ENCODE results near the gene MFAP4. TPM values are rescaled to one million over a fixed set of nuclear protein-coding genes. Genes with fewer than 3 reads are reported as not detected.

The MFAP4 gene
- total RNA-seq, 1 experiment from 2014 or later, result 1.5 TPM

- H3K79me1 ChIP-seq (ENCODE audit: insufficient read depth, low read depth, low read length, poor library complexity, severe bottlenecking), result no peaks in the 10 kb centered on the region
- WGBS (ENCODE audit: extremely low coverage, insufficient read length, low lambda C conversion rate), result no CpG with 5 or more reads among the region's 7 CpGs
Measured at GRCh38 chr17:19345067-19345460, 41.9 kb downstream of the MFAP4 start.

More at GRCh38 chr17:19345067-19345460, 41.9 kb downstream of the MFAP4 start:
- Histone ChIP-seq H3K9ac (ENCODE audit: extremely low read depth, insufficient read length, low read length) (no peak overlapping the region), H3K27me3 (ENCODE audit: insufficient read depth, low read length) (no peaks in the 10 kb centered on the region), H3K4me2 (ENCODE audit: insufficient read depth, insufficient read length, low read length) (no peak overlapping the region), H4K8ac (replicated peaks; ENCODE audit: insufficient read length, low read depth, low read length) (no peak overlapping the region), H3K23ac (ENCODE audit: insufficient read length, low read depth, low read length) (no peak overlapping the region), H3K14ac (ENCODE audit: insufficient read depth, low read length) (no peak overlapping the region), H4K20me1 (ENCODE audit: control insufficient read depth, insufficient read depth, insufficient read length) (no peaks in the 10 kb centered on the region), H3K4me1 (ENCODE audit: insufficient read depth, low read length) (no peaks in the 10 kb centered on the region), H2BK15ac (ENCODE audit: low read depth, low read length) (no peak overlapping the region), H3K27ac (ENCODE audit: insufficient read length, low read depth, low read length) (no peak overlapping the region), H2BK12ac (ENCODE audit: insufficient read length, low read depth, low read length) (no peak overlapping the region), H3K9me3 (ENCODE audit: control insufficient read depth, low read depth, low read length) (no peaks in the 10 kb centered on the region), H3K4ac (ENCODE audit: low read depth, low read length) (no peak overlapping the region), H3K18ac (ENCODE audit: insufficient read length, low read depth, low read length) (no peak overlapping the region), H3K23me2 (ENCODE audit: insufficient read length, low read depth, low read length, poor library complexity, severe bottlenecking) (no peaks in the 10 kb centered on the region), H4K5ac (ENCODE audit: insufficient read length, low read depth, low read length) (no peak overlapping the region), H2BK5ac (ENCODE audit: insufficient read length, low read length) (no peak overlapping the region), H3T11ph (ENCODE audit: low read length) (no peak overlapping the region), H2AFZ (ENCODE audit: low read length) (no peak overlapping the region), H2BK120ac (ENCODE audit: low read depth, low read length, poor library complexity, severe bottlenecking) (no peak overlapping the region), H2BK20ac (ENCODE audit: low read depth, low read length, poor library complexity, severe bottlenecking) (no peak overlapping the region), H3K79me2 (ENCODE audit: insufficient read depth, low read length) (no peaks in the 10 kb centered on the region), H4K91ac (ENCODE audit: insufficient read length, low read depth, low read length) (no peak overlapping the region), H3K56ac (ENCODE audit: insufficient read length, low read depth, low read length) (no peak overlapping the region), H2AK5ac (ENCODE audit: insufficient read length, low read length) (no peak overlapping the region)
- peak; percentile 24 for DNase-seq
- peak overlapping the region in 1 of 3 experiments; percentile 70; a peak in 1 of 7 replicates for H3K27ac Mint-ChIP-seq
- H3K9me3 Mint-ChIP-seq, result no peaks in the 10 kb centered on the region
- TF ChIP-seq, protein P1, sequence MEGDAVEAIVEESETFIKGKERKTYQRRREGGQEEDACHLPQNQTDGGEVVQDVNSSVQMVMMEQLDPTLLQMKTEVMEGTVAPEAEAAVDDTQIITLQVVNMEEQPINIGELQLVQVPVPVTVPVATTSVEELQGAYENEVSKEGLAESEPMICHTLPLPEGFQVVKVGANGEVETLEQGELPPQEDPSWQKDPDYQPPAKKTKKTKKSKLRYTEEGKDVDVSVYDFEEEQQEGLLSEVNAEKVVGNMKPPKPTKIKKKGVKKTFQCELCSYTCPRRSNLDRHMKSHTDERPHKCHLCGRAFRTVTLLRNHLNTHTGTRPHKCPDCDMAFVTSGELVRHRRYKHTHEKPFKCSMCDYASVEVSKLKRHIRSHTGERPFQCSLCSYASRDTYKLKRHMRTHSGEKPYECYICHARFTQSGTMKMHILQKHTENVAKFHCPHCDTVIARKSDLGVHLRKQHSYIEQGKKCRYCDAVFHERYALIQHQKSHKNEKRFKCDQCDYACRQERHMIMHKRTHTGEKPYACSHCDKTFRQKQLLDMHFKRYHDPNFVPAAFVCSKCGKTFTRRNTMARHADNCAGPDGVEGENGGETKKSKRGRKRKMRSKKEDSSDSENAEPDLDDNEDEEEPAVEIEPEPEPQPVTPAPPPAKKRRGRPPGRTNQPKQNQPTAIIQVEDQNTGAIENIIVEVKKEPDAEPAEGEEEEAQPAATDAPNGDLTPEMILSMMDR (conservative IDR thresholded peaks at IDR 0.05), result no peak
- H3K4me1 Mint-ChIP-seq, result peaks cover 10 to 17% of the 10 kb centered on the region in 2 experiments
- no peak overlapping the region for H3K4me3 Mint-ChIP-seq
- H3K36me3 Mint-ChIP-seq (ENCODE audit: insufficient read depth in 1 of 3, low read depth in 3 of 3), result peaks cover 6 to 21% (median 11%) of the 10 kb centered on the region in 3 experiments; a peak in 6 of 7 replicates
- no peaks in the 10 kb centered on the region for H3K27me3 Mint-ChIP-seq (ENCODE audit: low read depth)

All from H9 (cell line).